ENCODE measurements around the gene TPPP2.

The TPPP2 gene

GRCh38 chr14:21053184-21054122, 23.4 kb downstream of the TPPP2 start:
- TF ChIP-seq CTCF (IDR thresholded peaks at IDR 0.05; ENCODE audit: insufficient read depth, missing control alignments) = no peak
- DNase-seq (ENCODE audit: insufficient read length, low spot score) (no peak), FAIRE-seq (no peak)

GRCh38 chr14:21054123-21054767, 24.2 kb downstream of the TPPP2 start:
- no peak for TF ChIP-seq CTCF (IDR thresholded peaks at IDR 0.05; ENCODE audit: insufficient read depth, missing control alignments)
- DNase-seq (ENCODE audit: insufficient read length, low spot score) = no peak
- FAIRE-seq = no peak

- DNase-seq (ENCODE audit: insufficient read length, low spot score) (no peak), FAIRE-seq (no peak)
- no peak for TF ChIP-seq CTCF (IDR thresholded peaks at IDR 0.05; ENCODE audit: insufficient read depth, missing control alignments)
Measured at GRCh38 chr14:21054768-21055145, 24.7 kb downstream of the TPPP2 start.

GRCh38 chr14:21055432-21056117, 25.6 kb downstream of the TPPP2 start:
- no peak for TF ChIP-seq CTCF (IDR thresholded peaks at IDR 0.05; ENCODE audit: insufficient read depth, missing control alignments)

GRCh38 chr14:21056520-21057163, 26.6 kb downstream of the TPPP2 start:
- TF ChIP-seq CTCF (IDR thresholded peaks at IDR 0.05; ENCODE audit: insufficient read depth, missing control alignments) = no peak
- FAIRE-seq (no peak), DNase-seq (ENCODE audit: insufficient read length, low spot score) (no peak)

More at GRCh38 chr14:21055432-21056117, 25.6 kb downstream of the TPPP2 start:
- FAIRE-seq (no peak), DNase-seq (ENCODE audit: insufficient read length, low spot score) (no peak)

GRCh38 chr14:21057803-21058675, 28.0 kb downstream of the TPPP2 start, which contains the start of gene RNASE8:
Gene RNASE8 (plus strand): TSS chr14:21057822. CDS start chr14:21057893, 71 bp downstream.
- no peak for FAIRE-seq
- DNase-seq (ENCODE audit: insufficient read length, low spot score) = no peak

More at GRCh38 chr14:21057803-21058675, 28.0 kb downstream of the TPPP2 start, which contains the start of gene RNASE8:
- TF ChIP-seq CTCF (IDR thresholded peaks at IDR 0.05; ENCODE audit: insufficient read depth, missing control alignments) = no peak

Measured in D721Med (cell line).